Stimulated activated CD4-positive, alpha-beta T cell treated with anti-CD3 and anti-CD28 coated beads, Interleukin-12 subunit alpha, Interleukin-12 subunit beta, amount 100 ng/mL, for 24 hours (primary cell): Measurements from ENCODE around the gene HTR5A.
"Not testable (repeated sequence)": the region's sequence is repeated elsewhere in the genome, so short reads cannot be mapped to it uniquely, and the experiment has no call there.

ENCODE experiments used
- DNase-seq, 2 experiments: peaks; one replicate each; pipeline ENCODE4 v3.0.0-alpha.2; 2020; ENCODE audit warnings: low read depth in 2 of 2

The HTR5A gene

DNA sequence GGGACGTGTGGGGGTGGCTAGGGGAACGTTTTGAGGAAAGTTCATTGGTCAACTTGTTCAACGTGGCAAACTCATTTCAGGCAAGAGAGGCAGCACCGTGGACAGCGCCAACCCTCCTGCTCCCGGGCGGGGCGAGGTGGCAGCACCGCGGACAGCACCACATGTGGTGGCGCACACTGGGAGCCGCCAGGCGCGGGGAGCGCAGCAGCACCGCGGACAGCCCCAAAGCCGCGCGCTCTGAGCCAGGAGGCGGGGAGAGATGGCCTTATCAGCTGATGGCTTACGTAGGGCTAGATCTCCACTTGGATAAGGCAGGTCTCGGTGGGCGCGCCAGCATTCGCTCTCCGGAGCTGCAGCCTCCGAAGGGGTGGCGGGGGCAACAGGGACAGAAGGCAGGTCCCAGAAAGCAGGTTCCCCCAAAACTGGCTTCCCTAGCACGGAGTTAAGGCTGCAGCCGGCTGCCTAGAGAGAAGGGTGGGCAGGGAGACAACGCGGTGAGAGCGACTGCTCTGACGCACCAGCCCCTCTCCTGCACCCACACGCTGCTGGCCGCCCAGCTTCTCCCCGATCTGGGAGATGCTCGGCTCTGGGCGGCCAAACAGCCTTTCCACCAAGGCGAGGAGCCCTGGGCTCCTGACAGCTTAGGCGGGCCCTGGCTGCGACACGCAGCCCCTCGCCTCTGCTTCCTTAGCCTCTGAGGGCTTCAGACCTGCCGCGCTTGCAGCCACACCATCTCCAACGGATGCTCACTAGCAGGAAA is at the start of gene HTR5A:
HTR5A (plus strand) TSS at position 333 of the 760 bp plus-strand sequence. CDS start 576 bp downstream, outside the sequence.
- peak; percentile 50 to 71 for DNase-seq

- DNase-seq, result no peak
These were observed 49.1 kb upstream of the HTR5A start for GRCh38 chr7:155020996-155021395.

DNA sequence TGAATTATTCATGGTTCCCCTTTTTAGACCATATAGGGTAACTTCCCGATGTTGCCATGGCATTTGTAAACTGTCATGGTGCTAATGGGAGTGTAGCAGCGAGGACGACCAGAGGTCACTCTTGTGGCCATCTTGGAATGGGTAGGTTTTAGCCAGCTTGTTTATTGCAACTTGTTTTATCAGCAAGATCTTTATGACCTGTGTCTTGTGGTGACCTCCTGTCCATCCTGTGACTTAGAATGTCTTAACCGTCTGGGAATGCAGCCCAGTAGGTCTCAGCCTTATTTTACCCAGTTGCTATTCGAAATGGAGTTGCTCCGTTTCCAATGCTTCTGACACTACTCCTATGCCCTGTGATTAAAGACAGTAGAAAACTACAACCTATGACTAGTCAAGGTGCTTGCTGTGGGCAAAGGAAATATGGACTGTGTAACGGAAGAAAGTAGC is 48.4 kb upstream of the HTR5A start:
- DNase-seq, result no peak

DNA sequence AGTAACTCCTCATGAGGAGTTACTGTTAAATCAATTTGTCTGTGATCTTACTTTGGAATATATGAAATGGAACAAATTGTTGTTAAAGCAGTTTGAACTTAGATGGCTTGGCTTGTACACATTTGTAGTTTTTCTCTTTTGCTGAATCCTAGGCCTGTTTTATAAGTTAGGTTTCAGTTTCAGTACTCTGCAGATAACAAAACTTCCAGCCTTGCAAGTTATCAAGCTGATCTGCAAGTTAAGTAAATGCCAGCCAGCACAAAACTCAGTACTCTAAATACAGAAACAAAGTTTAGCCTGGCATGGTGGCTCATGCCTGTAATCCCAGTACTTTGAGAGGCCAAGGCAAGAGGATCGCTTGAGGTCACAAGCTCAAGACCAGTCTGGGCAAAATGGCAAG is 42.2 kb upstream of the HTR5A start:
- no peak for DNase-seq

- DNase-seq, result no peak
These were observed 37.1 kb upstream of the HTR5A start for GRCh38 chr7:155032978-155033377.

DNA sequence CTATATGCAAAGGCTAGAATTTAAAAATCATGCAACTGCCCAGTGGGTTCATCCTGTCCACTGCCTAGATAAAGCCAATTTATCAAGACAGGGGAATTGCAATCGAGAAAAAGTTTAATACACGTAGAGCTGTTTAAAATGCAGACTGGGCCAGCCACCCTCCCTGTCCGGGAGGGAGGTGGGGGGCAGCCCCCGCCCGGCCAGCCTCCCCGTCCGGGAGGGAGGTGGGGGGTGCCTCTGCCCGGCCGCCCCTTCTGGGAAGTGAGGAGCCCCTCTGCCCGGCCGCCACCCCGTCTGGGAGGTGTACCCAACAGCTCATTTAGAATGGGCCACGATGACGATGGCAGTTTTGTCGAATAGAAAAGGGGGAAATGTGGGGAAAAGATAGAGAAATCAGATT is 35.6 kb upstream of the HTR5A start:
- DNase-seq, result not testable (repeated sequence)

- DNase-seq, result no peak
These were observed 31.8 kb upstream of the HTR5A start for GRCh38 chr7:155038335-155038734.

DNA sequence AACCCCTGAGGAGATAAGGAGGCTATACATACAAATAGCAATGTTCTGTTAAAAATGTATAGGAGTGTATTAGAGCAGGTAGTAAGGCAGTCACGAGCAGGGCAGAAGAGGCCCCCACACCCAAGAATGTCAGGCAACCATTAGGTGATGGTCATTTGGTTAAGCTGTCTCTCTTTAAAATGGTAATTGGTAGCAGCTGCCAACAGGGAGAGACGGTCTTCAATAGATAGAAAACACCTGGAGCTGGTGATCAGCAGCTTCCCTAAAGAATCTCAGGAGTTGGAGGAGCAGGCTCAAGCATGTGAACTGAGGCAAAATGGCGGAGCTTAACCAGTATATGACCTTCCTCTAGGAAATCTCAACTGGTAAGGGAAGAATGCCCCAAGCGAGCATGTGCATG is 26.4 kb upstream of the HTR5A start:
- DNase-seq, result no peak

DNA sequence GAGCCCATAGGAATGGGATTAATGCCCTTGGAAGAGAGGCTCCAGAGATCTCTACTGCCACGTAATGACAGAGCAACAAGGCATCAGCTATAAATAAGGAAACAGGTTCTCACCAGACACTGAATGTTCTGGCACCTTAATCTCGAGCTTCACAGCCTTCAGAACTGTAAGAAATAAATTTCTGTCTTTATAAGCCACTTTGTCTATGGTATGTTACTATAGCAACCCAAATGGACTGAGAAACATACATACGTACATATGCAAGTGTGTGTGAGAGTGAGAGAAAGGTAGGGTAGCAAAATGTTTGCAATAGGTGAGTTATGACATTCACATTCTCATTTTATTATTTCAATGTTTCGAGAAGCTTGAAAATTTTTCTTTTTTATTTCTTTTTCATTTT is 22.1 kb upstream of the HTR5A start:
- no peak for DNase-seq

DNA sequence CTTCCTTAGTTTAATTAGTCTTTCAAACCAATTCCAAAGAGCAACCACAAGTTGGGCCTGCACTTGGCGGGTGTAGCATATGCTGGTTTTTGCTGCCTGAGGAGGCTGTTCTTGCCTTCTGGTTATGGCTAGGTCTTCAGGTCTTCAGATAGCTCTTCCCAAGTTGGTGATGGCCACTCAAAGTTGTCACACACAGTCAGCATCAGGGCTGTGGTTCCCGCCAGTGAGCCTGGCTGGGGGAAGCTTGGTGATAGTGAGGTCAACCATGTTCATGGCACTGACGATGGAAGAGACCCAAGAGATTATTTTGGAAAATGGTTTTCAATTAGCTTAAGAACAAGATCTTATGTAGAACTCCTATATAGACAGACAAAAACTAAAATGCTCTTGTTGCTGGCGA is 18.8 kb upstream of the HTR5A start:
- no peak for DNase-seq

DNA sequence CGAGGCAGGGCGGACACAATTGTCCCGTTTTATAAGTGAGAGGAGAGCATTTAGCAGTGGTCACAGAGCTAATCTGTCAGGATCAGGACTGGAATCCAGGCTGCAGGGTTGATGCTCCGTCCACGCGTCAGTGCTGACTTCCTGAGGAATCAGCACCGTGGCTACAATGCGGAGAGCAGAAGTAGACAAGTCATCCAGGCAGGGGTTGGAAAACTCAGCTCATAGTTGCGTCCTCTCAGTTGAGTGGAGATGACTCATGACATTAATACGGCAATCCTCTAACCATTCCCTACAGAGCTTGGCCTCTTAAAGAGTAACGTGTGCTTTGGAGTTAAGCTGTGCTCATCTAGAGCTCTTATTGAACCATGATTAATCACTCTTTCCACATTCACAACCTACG is 17.1 kb upstream of the HTR5A start:
- no peak for DNase-seq

DNA sequence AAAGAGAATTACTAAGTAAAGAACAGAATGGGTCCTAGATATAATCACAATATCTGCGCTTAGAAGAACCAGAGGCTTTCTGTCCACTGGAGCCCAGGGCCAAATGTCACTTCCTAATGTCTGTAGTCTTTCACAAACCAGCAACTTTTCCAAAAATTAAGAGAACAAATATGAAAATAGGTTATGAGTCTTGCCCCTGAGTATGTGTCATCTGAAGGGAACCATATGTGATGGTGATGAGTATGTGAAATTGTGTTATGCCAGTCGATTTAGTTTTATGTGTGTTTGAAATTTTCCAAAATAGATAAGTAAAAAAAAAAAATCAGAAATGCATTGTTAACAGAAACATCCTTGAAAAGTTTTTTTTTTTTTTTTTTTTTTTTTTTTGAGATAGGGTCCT is 15.4 kb upstream of the HTR5A start:
- DNase-seq, result no peak

DNA sequence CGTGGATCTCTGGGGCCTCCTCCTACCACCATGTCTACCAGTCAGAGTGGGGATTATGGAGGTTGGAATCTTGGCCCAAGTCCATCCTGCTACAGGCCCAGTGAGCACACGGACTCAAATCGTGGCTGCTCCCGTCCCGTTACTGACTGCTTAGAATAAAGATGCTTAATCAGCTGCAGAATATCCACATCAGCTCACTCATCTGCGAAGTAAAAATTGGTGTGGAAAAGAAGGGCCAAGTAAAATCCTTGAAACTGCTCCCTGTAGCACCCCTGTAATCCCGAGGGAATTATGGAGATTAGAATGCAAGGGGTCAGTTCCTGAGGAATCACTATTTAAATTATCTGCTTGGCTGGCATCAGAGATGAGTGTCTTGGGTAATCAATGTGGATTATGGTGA is 13.0 kb upstream of the HTR5A start:
- no peak for DNase-seq

DNA sequence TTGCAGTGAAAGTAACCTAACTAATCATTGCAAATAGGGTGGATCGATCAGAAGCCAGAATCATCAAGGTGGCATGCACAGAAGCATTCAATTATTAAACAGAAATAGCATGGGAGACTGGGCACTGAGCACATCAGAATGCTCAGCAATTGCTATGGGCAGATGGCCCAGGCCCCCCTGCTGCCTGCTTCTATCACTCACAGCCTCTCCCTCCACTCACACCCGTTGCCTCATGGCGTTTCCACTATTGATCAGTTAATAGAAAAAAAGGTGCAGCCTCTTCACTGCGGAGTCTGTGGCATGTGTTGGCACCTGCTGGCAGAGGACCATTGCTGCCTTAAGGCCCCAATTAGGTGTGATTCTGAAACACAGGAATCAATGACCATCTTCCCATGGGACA is 11.2 kb upstream of the HTR5A start:
- no peak for DNase-seq

- DNase-seq, result no peak
These were observed 10.4 kb upstream of the HTR5A start for GRCh38 chr7:155059703-155060102.

- DNase-seq, result no peak
These were observed 7.7 kb upstream of the HTR5A start for GRCh38 chr7:155062411-155062810.

DNA sequence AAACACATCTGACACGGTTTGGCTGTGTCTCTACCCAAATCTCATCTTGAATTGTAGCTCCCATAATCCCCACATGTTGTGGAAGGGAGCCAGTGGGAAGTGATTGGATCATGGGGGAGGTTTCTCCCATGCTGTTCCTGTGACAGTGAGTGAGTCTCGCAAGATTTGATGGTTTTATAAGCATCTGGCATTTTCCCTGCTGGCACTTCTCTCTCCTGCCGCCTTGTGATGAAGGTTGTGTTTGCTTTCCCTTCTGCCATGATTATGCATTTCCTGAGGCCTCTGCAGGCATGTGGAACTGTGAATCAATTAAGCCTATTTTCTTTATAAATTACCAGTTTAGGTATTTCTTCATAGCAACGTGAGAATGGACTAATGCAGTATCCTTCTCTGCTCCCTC is 5.9 kb upstream of the HTR5A start:
- no peak for DNase-seq

- no peak for DNase-seq
These were observed 3.6 kb upstream of the HTR5A start for GRCh38 chr7:155066417-155066950.

DNA sequence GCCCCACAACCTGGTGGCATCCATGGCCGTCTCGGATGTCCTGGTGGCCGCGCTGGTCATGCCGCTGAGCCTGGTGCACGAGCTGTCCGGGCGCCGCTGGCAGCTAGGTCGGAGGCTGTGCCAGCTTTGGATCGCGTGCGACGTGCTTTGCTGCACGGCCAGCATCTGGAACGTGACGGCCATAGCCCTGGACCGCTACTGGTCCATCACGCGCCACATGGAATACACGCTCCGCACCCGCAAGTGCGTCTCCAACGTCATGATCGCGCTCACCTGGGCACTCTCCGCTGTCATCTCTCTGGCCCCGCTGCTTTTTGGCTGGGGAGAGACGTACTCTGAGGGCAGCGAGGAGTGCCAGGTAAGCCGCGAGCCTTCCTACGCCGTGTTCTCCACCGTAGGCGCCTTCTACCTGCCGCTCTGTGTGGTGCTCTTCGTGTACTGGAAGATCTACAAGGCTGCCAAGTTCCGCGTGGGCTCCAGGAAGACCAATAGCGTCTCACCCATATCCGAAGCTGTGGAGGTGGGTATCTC is 1.1 kb downstream of the HTR5A start:
- DNase-seq, result no peak

DNA sequence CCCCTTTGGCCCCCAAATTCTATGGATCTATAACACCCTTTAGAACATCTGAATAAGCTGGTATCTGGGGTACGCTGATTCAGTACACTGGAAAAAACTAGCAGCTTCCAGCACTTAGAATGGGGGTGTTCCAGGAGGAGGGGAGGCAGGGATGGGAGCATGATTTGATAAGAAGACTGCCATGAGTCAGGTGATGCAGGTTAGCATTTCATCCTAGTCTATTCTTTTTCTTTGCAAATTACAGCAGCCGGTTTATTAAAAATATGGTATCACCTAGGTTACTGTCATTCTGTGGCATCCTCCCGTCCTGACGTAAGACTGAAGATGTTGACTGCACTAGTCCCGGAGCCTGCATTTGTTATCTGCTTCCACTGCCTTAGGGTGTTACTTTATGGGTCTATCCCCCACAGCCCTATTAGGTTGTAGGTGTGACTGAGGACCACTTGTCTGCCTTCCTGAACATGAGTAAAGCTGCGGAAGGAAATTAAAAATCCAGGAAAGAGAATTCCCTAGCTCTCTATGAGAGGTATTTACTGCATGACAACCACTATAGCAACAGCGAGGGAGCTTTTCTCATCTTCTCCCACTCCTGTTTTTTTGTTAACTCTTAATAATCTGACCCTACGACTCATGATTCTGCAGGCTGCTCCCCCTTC is 1.9 kb downstream of the HTR5A start:
- DNase-seq, result no peak

DNA sequence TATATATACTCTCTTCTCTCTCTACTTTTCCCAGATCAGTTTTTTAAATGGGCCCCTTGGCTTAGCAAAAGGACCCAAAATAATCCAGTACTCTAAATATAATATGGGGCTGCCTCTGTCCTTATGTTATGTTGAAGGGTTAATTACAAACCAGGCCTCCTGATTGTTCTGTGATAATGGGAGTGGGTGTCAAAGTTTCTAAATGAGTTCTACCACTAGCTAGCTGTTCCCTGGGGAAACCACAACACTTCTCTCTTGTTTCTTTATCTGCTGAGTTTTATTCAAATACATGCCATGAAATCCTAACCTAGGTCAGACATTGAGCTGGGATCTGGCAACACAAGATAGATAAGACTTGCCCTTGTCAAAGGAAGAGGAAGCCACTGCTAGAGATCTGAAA is 3.8 kb downstream of the HTR5A start:
- DNase-seq, result no peak

DNA sequence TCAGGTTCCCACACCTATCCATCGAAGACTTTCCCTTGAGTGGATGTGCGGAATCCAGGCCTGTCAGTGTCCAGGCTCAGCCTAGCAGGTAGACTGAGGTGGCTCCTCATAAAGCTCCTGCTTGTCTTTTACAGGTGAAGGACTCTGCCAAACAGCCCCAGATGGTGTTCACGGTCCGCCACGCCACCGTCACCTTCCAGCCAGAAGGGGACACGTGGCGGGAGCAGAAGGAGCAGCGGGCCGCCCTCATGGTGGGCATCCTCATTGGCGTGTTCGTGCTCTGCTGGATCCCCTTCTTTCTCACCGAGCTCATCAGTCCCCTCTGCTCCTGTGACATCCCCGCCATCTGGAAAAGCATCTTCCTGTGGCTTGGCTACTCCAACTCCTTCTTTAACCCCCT is 13.9 kb downstream of the HTR5A start:
- DNase-seq, result no peak

DNA sequence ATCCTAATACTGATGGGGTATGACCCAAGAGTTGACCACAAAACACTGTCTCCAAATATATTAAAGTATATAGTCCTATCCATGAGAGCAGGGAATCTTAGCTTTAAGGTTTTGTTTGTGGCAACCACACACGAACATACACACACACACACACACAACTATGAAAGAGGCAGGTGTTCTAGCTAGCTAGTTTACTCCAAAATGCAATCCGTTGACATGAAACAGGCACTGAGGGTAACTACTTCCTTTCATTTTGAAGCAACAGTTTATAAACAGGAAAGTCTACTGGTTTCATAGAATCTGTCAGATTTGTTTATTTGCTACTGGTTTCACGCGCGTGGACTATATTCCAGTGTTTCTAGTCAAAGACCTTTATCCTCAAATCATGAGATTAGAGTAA is 14.8 kb downstream of the HTR5A start:
- no peak for DNase-seq
